Glutamatergic neuron (in vitro differentiated cells): ENCODE results near the gene PAM16. TPM values are rescaled to one million over a fixed set of nuclear protein-coding genes. Genes with fewer than 3 reads are reported as not detected.

ENCODE experiments used
- DNase-seq: peaks from one replicate; pipeline ENCODE4 v3.0.0; 2022
- H3K27ac Mint-ChIP-seq: one replicate; pipeline ENCODE4 v1.8.0; 2020; ENCODE audit warnings: mild to moderate bottlenecking, mixed read lengths, inconsistent platforms; ENCODE audit not compliant: unreplicated experiment
- H3K27me3 Mint-ChIP-seq: one replicate; pipeline ENCODE4 v1.8.0; 2020; ENCODE audit warnings: mild to moderate bottlenecking, moderate library complexity, mixed read lengths, inconsistent platforms; ENCODE audit not compliant: unreplicated experiment
- H3K36me3 Mint-ChIP-seq: one replicate; pipeline ENCODE4 v1.8.0; 2020; ENCODE audit warnings: mild to moderate bottlenecking, mixed read lengths, inconsistent platforms; ENCODE audit not compliant: unreplicated experiment
- H3K4me1 Mint-ChIP-seq: one replicate; pipeline ENCODE4 v1.8.0; 2020; ENCODE audit warnings: mild to moderate bottlenecking, low read depth, mixed read lengths, inconsistent platforms; ENCODE audit not compliant: unreplicated experiment
- H3K4me3 Mint-ChIP-seq: one replicate; pipeline ENCODE4 v1.8.0; 2020; ENCODE audit warnings: mild to moderate bottlenecking, mixed read lengths, inconsistent platforms; ENCODE audit not compliant: unreplicated experiment
- H3K9me3 Mint-ChIP-seq: one replicate; pipeline ENCODE4 v1.8.0; 2020; ENCODE audit warnings: mild to moderate bottlenecking, moderate library complexity, mixed read lengths, inconsistent platforms; ENCODE audit not compliant: unreplicated experiment
- total RNA-seq: library from RNA; stranded (reverse); fragmentation: NEBNext Ultra II Directional; extraction: Animal tissue kit (Norgen Biotek cat#: 25700); gene quantifications from one replicate; pipeline ENCODE4 v1.2.1, GENCODE V29; 2021; ENCODE audit not compliant: unreplicated experiment
- TF ChIP-seq, protein P1 (sequence below): fragments of 200-600 bp; sonication (generic); IDR thresholded peaks from one replicate; pipeline ENCODE4 v1.5.0; 2021; ENCODE audit not compliant: partially characterized antibody, unreplicated experiment

Gene PAM16
- total RNA-seq, 1 donor from 2014 or later = 33.1 TPM

DNA sequence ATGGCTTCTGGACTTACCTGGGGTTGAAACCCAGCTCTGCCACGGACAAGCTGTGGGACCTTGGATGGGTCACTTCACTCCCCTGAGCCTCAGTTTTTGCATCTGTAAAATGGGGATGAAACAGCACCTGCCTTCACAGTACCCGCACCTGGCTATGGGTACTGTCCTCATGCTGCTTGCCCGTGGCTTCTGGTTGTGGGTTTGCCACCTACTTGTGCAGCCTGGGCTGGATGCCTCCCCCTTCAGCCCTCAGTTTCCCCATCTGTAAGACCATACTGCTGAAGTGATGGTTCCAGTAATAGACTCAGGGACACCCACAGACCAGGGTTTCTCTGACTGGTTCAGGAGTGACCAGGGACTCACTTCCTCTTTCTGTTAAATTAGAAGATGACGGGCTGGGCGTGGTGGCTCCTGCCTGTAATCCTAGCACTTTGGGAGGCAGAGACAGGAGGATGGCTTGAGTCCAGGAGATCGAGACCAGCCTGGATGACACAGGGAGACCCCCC is 25.8 kb downstream of the PAM16 start:
- peaks cover 2% of the 10 kb centered on the region for H3K27me3 Mint-ChIP-seq
- H3K27ac Mint-ChIP-seq = no peak overlapping the region
- H3K4me3 Mint-ChIP-seq = no peak overlapping the region
- DNase-seq = no peak
- TF ChIP-seq, protein P1, sequence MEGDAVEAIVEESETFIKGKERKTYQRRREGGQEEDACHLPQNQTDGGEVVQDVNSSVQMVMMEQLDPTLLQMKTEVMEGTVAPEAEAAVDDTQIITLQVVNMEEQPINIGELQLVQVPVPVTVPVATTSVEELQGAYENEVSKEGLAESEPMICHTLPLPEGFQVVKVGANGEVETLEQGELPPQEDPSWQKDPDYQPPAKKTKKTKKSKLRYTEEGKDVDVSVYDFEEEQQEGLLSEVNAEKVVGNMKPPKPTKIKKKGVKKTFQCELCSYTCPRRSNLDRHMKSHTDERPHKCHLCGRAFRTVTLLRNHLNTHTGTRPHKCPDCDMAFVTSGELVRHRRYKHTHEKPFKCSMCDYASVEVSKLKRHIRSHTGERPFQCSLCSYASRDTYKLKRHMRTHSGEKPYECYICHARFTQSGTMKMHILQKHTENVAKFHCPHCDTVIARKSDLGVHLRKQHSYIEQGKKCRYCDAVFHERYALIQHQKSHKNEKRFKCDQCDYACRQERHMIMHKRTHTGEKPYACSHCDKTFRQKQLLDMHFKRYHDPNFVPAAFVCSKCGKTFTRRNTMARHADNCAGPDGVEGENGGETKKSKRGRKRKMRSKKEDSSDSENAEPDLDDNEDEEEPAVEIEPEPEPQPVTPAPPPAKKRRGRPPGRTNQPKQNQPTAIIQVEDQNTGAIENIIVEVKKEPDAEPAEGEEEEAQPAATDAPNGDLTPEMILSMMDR = no peak
- H3K4me1 Mint-ChIP-seq = peaks cover 10% of the 10 kb centered on the region
- peaks cover 2% of the 10 kb centered on the region for H3K9me3 Mint-ChIP-seq
- no peaks in the 10 kb centered on the region for H3K36me3 Mint-ChIP-seq

DNA sequence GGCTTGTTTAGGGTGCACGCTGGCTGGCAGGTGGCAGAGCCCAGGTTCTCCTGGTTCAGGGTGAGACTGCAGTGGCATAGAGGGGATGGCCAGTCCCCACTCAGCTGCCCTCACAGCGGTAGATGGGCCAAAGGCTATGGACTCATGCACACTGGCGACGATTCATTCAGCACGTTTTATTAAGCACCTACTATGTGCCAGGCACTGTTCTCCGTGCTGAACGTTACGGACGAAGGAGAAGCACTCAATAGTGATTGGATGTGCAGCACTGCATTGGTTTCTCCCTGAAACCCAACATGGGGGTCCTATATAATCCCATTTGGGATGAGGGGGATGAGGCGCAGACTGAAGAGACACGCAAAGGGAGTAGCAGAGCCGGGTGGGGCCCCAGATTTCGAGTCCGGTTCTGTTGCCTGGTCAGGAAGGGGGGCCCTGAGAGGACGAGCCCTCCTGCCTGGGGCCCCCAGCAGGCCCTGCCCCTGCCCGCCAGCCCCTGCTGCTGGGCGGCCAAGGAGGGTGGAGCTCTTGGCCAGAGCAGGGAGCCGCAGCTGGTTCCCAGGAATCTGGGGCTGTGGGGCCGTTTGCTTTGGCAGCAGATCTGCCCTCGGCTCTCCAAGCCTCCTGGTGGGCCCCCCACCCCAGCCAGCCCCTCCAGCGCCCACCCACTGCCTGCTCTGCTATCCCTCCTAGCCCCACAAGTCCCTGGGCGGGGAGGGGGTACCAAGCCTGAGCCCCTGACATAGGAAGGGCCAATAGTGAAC is 26.4 kb downstream of the PAM16 start:
- peaks cover 4% of the 10 kb centered on the region for H3K9me3 Mint-ChIP-seq
- TF ChIP-seq, protein P1 = no peak
- H3K36me3 Mint-ChIP-seq = no peaks in the 10 kb centered on the region
- peaks cover 10% of the 10 kb centered on the region for H3K4me1 Mint-ChIP-seq
- peak overlapping the region; percentile 62 for H3K27ac Mint-ChIP-seq
- peak overlapping the region; percentile 46 for H3K4me3 Mint-ChIP-seq
- H3K27me3 Mint-ChIP-seq = peaks cover 2% of the 10 kb centered on the region
- no peak for DNase-seq

DNA sequence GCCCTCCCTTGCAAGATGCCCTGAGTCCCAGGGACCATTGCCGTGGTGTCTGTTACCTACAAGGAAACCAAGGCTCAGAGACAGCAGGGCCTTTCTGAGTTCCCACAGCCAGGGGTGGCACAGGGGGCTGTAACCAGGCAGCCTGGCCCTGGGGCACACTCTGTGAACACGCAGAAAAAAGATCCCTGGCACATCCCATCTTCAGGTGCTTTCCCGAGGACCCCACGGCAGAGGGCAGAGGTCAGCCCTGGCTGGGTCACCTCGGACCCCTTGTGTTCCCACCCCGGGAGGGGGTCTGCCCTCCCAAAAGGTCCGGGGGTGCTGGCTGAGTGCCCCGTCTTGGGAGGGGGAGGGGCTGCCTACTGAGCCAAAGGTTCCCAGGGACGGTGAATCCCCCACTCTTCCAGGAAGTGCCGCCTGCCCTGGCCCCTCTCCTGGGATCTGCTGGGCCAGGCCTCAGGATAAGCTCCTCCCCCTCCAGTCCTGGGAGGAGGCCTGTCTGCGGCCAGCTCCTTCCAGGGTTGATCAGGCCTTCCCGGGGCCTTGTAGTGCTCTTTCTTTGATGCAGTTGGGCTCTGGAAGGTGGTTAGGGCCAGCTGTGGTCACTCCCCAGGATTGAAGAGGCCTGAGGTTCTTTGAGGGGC is 27.2 kb downstream of the PAM16 start:
- Mint-ChIP-seq H3K36me3 (no peaks in the 10 kb centered on the region), H3K27me3 (no peaks in the 10 kb centered on the region), H3K9me3 (peaks cover 4% of the 10 kb centered on the region), H3K27ac (peak overlapping the region; percentile 62), H3K4me3 (peak overlapping the region; percentile 46), H3K4me1 (peaks cover 6% of the 10 kb centered on the region)
- peak; percentile 80 for DNase-seq
- TF ChIP-seq, protein P1 = no peak

DNA sequence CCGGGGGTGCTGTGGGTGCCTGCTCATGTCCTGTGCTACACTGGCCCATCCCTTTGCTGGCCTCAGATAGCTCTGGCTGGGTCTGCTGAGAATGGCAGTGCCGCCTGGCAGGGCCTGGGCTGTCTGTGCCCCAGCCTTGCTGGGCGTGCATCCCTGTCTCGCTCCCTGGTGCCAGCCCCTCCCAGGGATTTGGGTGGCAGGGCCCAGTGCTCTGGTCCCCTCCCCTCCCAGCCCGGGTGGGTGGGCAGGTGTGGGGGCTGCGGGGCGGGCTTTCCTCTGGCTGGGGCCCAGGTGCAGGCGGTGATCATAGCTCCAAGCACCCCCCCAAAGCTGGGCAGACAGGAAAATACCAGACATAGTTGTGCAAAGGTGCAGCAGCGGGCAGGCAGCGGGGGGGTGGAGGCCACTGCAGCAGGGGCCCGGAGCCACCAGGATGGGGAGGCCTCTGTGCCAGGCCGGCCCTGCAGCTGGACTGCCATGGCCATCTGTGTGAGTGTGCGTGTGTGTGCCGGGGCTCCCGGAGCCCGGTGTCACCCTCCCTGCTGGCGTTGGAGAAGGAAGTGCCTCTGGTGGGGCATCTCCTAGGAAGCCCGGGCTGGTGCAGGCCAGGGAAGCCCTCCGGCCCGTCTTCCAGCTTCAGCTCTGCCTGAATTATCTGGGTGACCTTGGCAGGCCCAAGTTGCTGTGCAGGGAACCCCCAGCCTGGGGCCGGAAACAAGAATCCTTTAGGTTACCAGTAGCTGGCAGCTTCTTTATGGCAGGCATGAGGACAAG is 27.9 kb downstream of the PAM16 start:
- Mint-ChIP-seq H3K27me3 (no peaks in the 10 kb centered on the region), H3K27ac (no peak overlapping the region), H3K4me1 (peaks cover 8% of the 10 kb centered on the region), H3K36me3 (no peaks in the 10 kb centered on the region), H3K4me3 (no peak overlapping the region), H3K9me3 (peaks cover 5% of the 10 kb centered on the region)
- DNase-seq = no peak
- TF ChIP-seq, protein P1 = no peak
